ENCODE results near the gene QRFP.

DNA sequence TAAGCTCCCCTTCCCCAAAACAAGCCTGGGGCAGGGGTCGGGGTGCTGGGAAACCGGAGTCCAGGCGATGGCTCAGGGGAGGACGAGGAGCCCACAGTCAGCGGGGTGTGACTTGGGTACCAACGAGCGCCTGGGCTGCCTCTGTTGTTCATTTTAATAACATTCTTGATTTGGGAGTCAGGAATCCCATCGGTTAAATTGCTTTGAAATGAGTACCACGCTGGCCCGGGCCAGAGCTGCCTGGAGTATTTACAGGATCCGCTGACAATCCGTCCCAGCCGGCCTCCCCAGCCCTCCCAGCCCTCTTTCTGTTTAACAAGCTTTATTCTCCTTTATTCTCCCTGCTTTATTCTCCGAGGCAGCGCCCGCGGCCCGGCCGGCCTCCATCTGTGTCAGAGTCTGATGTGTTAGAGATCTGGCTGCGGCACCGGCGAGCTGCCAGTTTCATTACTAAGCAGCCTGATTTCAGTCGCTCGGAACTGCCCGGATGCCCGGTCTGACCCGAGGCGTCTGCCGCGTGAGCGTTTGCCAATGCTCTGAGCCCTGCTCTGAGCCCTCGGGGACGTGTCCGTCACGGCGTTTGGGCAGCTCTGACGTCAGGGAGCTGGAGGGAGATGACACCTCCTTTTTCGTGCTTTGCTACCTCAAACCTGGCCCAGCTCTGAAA lies 16.5 kb upstream of the QRFP start:
- TF ChIP-seq, protein P1, sequence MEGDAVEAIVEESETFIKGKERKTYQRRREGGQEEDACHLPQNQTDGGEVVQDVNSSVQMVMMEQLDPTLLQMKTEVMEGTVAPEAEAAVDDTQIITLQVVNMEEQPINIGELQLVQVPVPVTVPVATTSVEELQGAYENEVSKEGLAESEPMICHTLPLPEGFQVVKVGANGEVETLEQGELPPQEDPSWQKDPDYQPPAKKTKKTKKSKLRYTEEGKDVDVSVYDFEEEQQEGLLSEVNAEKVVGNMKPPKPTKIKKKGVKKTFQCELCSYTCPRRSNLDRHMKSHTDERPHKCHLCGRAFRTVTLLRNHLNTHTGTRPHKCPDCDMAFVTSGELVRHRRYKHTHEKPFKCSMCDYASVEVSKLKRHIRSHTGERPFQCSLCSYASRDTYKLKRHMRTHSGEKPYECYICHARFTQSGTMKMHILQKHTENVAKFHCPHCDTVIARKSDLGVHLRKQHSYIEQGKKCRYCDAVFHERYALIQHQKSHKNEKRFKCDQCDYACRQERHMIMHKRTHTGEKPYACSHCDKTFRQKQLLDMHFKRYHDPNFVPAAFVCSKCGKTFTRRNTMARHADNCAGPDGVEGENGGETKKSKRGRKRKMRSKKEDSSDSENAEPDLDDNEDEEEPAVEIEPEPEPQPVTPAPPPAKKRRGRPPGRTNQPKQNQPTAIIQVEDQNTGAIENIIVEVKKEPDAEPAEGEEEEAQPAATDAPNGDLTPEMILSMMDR (IDR thresholded peaks at IDR 0.05; ENCODE audit: borderline replicate concordance, extremely low read depth, low read length, poor library complexity, severe bottlenecking): no peak
- no peak for TF ChIP-seq EZH2 (IDR thresholded peaks at IDR 0.05; ENCODE audit: borderline replicate concordance, low read depth, low read length, severe bottlenecking)

Data from DND-41 (cell line).